Loucy (cell line): Measurements from ENCODE around the gene PTGFRN.

Experiments
- H2AFZ ChIP-seq: fragments of 200-600 bp; sonication (generic); 2 replicates; pipeline ENCODE4 v1.6.0; 2016; ENCODE audit warnings: antibody characterized with exemption, mild to moderate bottlenecking, low read length, moderate library complexity
- H3F3A ChIP-seq: fragments of 200-600 bp; 2 replicates; pipeline ENCODE4 v1.6.0; 2016; ENCODE audit warnings: antibody characterized with exemption, low read depth, mild to moderate bottlenecking
- H3K27me3 ChIP-seq: fragments of 200-600 bp; sonication (generic); 2 replicates; pipeline ENCODE4 v1.6.1; 2014; ENCODE audit warnings: low read length, mild to moderate bottlenecking; ENCODE audit not compliant: insufficient read depth, poor library complexity, severe bottlenecking
- H3K36me3 ChIP-seq: fragments of 200-600 bp; sonication (generic); 2 replicates; pipeline ENCODE4 v1.6.1; 2016; ENCODE audit warnings: low read length; ENCODE audit not compliant: insufficient read depth
- H3K4me1 ChIP-seq: fragments of 200-600 bp; sonication (generic); 2 replicates; pipeline ENCODE4 v1.5.1; 2014; ENCODE audit warnings: low read length, mild to moderate bottlenecking; ENCODE audit not compliant: insufficient read depth, poor library complexity, severe bottlenecking
- H3K4me2 ChIP-seq: fragments of 200-600 bp; sonication (generic); 2 replicates; pipeline ENCODE4 v1.6.0; 2014; ENCODE audit warnings: antibody characterized with exemption, low read length, low read depth, mild to moderate bottlenecking; ENCODE audit not compliant: poor library complexity, severe bottlenecking
- H3K4me3 ChIP-seq: fragments of 200-600 bp; sonication (generic); 2 replicates; pipeline ENCODE4 v1.5.1; 2014; ENCODE audit warnings: low read length, mild to moderate bottlenecking, mixed read lengths; ENCODE audit not compliant: poor library complexity, severe bottlenecking
- H3K79me2 ChIP-seq: fragments of 200-600 bp; sonication (generic); 2 replicates; pipeline ENCODE4 v1.6.1; 2014; ENCODE audit warnings: low read length; ENCODE audit not compliant: insufficient read depth
- H3K9ac ChIP-seq: fragments of 200-600 bp; sonication (generic); 2 replicates; pipeline ENCODE4 v1.6.0; 2014; ENCODE audit warnings: mild to moderate bottlenecking, low read depth, low read length, moderate library complexity; ENCODE audit not compliant: poor library complexity, severe bottlenecking
- H3K9me2 ChIP-seq: fragments of 200-600 bp; sonication (generic); replicated peaks from 2 replicates; pipeline ENCODE4 v1.6.1; 2016; ENCODE audit warnings: low read depth, low read length, mixed read lengths
- H3K9me3 ChIP-seq: fragments of 200-600 bp; sonication (generic); 2 replicates; pipeline ENCODE4 v1.6.1; 2014; ENCODE audit warnings: mild to moderate bottlenecking, antibody characterized with exemption, low read length, low read depth; ENCODE audit not compliant: insufficient read depth
- H4K20me1 ChIP-seq: fragments of 200-600 bp; sonication (generic); 2 replicates; pipeline ENCODE4 v1.6.0; 2014; ENCODE audit warnings: antibody characterized with exemption, low read length, mild to moderate bottlenecking; ENCODE audit not compliant: insufficient read depth, poor library complexity, severe bottlenecking
- EZH2phosphoT487 ChIP-seq: fragments of 200-600 bp; IDR thresholded peaks from 2 replicates; pipeline ENCODE4 v1.6.1; 2018; ENCODE audit warnings: antibody characterized with exemption, mild to moderate bottlenecking, moderate library complexity, borderline replicate concordance
- TF ChIP-seq, protein P1 (sequence below): fragments of 200-600 bp; sonication (generic); conservative IDR thresholded peaks from 2 replicates; pipeline ENCODE4 v1.5.1; 2014; ENCODE audit warnings: mild to moderate bottlenecking, antibody characterized with exemption, low read length

PTGFRN gene

DNA sequence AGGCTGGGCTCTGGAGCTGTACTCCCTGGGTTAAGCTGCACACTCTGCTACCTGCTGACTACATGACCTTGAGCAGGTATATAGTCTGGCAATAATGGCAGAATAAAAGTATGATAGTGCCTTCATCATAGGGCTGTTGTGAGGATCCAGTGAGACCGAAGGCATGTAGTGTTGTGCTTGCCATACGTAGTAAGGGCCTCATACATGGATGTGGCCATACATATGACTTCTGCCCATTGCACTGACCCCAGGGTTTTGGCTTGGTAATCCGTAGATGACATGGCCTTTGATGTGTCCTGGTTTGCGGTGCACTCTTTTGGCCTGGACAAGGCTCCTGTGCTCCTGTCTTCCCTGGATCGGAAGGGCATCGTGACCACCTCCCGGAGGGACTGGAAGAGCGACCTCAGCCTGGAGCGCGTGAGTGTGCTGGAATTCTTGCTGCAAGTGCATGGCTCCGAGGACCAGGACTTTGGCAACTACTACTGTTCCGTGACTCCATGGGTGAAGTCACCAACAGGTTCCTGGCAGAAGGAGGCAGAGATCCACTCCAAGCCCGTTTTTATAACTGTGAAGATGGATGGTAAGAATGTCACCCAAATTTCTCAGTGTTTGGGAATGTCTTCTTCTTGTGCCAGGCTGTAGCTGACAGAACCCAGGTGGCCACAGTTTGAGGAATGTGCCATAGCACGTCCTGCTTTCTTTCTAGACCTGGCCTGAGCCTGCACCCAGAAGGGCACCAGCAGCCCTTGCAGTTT is 74.9 kb downstream of the PTGFRN start:
- Histone ChIP-seq H3K79me2 (no peaks in the 10 kb centered on the region), H3K9ac (no peak overlapping the region)

DNA sequence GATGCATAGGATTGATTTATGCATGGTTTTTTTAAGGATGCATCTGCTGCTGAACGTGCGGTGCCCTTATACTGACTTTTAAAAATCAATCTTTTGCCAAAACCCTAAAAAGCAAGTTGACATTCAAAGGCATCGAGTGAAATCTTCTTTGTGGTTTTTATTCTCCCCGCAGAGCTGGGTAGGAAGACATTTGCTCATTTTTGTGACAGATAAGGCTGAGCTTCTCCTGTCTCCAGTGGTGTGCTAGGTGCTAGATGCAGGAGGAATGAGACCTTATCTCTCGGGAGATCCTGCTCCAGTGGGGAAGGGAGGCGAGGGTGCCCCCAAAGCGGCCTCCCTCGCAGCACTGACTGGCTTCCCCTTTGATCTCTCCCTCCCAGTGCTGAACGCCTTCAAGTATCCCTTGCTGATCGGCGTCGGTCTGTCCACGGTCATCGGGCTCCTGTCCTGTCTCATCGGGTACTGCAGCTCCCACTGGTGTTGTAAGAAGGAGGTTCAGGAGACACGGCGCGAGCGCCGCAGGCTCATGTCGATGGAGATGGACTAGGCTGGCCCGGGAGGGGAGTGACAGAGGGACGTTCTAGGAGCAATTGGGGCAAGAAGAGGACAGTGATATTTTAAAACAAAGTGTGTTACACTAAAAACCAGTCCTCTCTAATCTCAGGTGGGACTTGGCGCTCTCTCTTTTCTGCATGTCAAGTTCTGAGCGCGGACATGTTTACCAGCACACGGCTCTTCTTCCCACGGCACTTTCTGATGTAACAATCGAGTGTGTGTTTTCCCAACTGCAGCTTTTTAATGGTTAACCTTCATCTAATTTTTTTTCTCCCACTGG is 76.9 kb downstream of the PTGFRN start:
- H3K27me3 ChIP-seq, result no peaks in the 10 kb centered on the region
- no peak for TF ChIP-seq EZH2phosphoT487
- TF ChIP-seq, protein P1, sequence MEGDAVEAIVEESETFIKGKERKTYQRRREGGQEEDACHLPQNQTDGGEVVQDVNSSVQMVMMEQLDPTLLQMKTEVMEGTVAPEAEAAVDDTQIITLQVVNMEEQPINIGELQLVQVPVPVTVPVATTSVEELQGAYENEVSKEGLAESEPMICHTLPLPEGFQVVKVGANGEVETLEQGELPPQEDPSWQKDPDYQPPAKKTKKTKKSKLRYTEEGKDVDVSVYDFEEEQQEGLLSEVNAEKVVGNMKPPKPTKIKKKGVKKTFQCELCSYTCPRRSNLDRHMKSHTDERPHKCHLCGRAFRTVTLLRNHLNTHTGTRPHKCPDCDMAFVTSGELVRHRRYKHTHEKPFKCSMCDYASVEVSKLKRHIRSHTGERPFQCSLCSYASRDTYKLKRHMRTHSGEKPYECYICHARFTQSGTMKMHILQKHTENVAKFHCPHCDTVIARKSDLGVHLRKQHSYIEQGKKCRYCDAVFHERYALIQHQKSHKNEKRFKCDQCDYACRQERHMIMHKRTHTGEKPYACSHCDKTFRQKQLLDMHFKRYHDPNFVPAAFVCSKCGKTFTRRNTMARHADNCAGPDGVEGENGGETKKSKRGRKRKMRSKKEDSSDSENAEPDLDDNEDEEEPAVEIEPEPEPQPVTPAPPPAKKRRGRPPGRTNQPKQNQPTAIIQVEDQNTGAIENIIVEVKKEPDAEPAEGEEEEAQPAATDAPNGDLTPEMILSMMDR, result peak; percentile 33; the same call in 1 of the 2 replicates
- peak overlapping the region; percentile 70 for H3K4me3 ChIP-seq

More for the DNA sequence above, 74.9 kb downstream of the PTGFRN start:
- Histone ChIP-seq H3K4me2 (no peak overlapping the region), H3F3A (no peaks in the 10 kb centered on the region), H3K4me1 (peaks cover 20% of the 10 kb centered on the region), H3K9me2 (no peaks in the 10 kb centered on the region), H3K9me3 (no peaks in the 10 kb centered on the region), H2AFZ (no peak overlapping the region), H3K36me3 (no peaks in the 10 kb centered on the region), H4K20me1 (no peaks in the 10 kb centered on the region), H3K27me3 (no peaks in the 10 kb centered on the region), H3K4me3 (no peak overlapping the region)
- TF ChIP-seq, protein P1, result no peak
- no peak for TF ChIP-seq EZH2phosphoT487

DNA sequence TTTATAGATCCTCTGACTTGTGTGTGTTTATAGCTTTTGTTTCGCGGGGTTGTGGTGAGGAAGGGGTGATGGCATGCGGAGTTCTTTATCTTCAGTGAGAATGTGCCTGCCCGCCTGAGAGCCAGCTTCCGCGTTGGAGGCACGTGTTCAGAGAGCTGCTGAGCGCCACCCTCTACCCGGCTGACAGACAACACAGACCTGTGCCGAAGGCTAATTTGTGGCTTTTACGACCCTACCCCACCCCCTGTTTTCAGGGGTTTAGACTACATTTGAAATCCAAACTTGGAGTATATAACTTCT is 77.5 kb downstream of the PTGFRN start:
- no peak for TF ChIP-seq EZH2phosphoT487
- H3K36me3 ChIP-seq, result no peaks in the 10 kb centered on the region
- peak overlapping the region; percentile 91 for H2AFZ ChIP-seq

More for the DNA sequence above, 76.9 kb downstream of the PTGFRN start:
- Histone ChIP-seq H3K79me2 (no peaks in the 10 kb centered on the region), H4K20me1 (no peaks in the 10 kb centered on the region), H3K9ac (peak overlapping the region; percentile 71), H3K36me3 (no peaks in the 10 kb centered on the region), H3F3A (no peaks in the 10 kb centered on the region), H3K9me3 (no peaks in the 10 kb centered on the region), H2AFZ (peak overlapping the region; percentile 91), H3K9me2 (no peaks in the 10 kb centered on the region), H3K4me2 (peak overlapping the region; percentile 90), H3K4me1 (peaks cover 26% of the 10 kb centered on the region)

More for the DNA sequence above, 77.5 kb downstream of the PTGFRN start:
- Histone ChIP-seq H3K79me2 (no peaks in the 10 kb centered on the region), H4K20me1 (no peaks in the 10 kb centered on the region), H3K9me3 (no peaks in the 10 kb centered on the region), H3K27me3 (no peaks in the 10 kb centered on the region), H3K9ac (peak overlapping the region; percentile 71), H3F3A (no peaks in the 10 kb centered on the region), H3K4me1 (peaks cover 28% of the 10 kb centered on the region), H3K4me2 (peak overlapping the region; percentile 90), H3K9me2 (no peaks in the 10 kb centered on the region), H3K4me3 (peak overlapping the region; percentile 70)
